ENCODE results near the gene IMMP2L.
"Not testable (repeated sequence)": the region's sequence is repeated elsewhere in the genome, so short reads cannot be mapped to it uniquely, and the experiment has no call there.

Gene IMMP2L

DNA sequence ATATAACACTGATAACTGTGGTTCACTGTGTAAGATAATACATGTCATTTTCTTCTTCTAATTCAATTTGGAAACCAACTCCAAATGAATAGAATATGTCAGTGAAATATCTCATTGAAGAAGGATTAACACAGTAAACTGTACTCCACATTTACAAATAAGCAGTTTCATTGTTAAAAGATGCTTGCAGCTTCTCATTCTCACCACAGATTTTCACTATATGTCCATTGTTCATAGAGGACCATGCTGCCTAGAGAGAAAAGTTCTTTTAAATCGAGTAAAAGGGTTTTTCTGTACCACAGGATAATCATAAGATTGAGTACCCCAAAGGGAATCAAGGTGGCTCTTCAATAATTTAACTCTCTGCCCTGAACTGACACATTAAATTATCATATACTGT is 305.9 kb downstream of the IMMP2L start:
- peak; percentile 54 for DNase-seq

DNA sequence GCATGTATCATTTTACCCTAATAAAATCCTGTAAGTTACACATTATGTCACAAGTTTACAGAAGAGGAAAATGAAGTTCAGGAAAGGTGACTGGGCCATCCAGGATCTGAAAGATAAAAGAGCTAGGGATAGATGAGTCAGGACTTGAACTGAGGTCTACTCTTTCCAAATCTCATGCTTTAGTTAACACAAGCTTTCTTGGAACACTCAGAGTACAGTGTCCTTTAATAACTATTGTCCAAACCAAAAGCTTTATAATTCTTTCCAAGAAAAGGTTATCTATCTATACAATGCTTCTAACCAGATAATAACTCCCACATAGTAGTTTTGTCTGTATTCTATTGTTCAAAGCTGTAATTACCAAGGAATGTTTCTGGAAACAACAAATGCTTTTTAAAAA is 306.7 kb downstream of the IMMP2L start:
- DNase-seq, result peak; percentile 13

DNA sequence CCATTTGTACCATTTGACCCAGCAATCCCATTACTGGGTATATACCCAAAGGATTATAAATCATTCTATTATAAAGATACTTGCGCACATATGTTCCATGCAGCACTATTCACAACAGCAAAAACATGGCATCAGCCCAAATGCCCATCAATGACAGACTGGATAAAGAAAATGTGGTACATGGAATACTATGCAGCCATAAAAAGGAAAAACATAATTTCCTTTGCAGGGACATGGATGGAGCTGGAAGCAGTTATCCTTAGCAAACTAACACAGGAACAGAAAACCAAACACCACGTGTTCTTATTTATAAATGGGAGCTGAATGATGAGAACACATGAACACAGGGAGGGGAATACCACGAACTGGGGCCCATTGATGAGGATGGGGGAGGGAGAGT is 310.9 kb downstream of the IMMP2L start:
- not testable (repeated sequence) for DNase-seq

DNA sequence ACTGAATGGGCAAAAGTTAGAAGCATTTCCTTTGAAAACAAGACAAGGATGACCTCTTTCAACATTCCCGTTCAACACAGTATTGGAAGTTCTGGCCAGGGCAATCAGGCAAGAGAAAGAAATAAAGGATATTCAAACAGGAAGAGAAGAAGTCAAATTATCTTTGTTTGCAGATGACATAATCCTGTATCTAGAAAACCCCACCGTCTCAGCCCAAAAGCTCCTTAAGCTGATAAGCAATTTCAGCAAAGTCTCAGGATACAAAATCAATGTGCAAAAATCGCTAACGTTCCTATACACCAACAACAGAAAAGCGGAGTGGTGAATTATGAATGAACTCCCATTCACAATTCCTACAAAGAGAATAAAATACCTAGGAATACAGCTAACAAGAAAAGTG is 312.5 kb downstream of the IMMP2L start:
- DNase-seq, result not testable (repeated sequence)

DNA sequence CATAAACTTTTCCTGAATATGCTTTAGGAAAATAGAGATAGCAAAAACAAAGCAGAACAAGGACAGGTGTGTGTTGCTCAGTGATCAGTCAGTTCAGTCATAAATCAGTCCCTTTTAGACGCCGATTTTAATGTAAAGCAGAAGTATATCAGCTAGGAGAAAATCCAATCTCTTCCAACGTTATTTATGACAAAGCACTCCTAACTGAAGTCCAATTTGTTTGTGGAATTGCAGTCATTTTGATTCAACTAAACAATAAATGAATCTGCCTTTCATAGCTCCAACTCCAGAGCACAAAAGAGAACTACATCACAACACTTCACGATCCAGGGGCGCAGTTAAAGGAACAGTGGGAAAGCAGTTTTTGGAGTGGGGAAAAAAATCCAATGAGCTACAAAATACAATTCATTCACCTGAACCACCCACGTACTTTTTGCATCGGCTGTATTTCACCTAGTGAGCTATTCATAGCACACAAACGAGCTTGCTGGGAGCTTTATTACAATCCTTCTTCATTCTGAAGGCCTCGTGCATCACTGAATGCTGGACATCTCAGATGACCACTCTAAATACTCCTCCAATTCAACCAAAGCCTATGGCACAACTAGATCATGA is 320.0 kb downstream of the IMMP2L start:
- no peak for DNase-seq

DNA sequence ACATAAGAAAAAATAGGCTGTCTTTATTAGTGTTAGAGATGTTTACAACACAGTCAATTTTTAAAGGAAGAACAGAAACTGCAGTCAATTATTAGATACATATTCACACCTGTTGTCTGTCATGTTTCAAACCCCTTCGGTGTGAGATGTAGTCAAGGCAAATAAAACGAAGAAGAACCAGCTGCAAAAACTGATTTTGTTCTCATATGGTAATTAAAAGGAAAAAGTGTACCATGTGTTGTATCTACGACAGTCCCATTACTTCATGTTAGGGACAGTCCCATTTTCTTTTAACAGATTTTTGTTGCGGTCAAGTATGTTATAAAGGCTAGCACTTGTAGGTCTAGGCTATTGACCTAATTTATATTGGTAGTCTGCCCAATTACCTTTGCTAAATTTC is 321.9 kb downstream of the IMMP2L start:
- DNase-seq, result peak; percentile 20

DNA sequence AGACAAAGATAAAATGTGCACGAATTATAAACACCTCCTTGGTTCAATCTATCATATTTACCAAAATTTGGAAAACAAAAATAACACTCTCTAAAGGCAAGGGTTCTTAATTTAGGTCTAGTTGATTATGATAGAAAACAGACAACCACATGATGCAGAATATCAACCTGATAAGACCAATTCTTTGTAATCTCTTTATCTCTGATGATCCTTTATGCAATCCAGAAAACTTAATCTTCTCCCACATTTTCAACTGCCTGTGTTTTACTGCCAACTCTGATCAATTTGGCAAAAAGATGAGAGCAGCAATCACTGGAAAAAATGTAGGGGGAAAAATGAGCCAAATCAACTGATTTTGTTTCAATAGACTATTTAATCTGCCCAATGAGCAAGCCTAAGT is 322.9 kb downstream of the IMMP2L start:
- DNase-seq, result no peak

DNA sequence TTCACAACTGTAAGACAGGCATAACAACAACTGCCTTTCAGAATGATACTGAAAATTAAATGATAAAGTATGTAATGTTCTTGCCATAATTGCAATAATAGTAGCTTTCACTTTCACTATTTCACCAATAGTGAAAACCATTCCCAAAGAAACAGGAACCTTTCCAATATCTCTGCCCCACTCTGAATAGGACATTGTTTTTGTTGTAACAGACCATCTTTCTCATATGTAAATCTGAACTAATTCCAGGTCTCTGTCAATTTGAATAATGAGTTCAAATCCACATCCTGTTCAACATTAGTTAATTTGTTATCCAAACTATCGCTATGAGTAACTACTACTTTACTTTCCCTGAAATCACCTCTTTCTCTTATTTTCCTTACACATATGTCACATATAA is 323.4 kb downstream of the IMMP2L start:
- no peak for DNase-seq

DNA sequence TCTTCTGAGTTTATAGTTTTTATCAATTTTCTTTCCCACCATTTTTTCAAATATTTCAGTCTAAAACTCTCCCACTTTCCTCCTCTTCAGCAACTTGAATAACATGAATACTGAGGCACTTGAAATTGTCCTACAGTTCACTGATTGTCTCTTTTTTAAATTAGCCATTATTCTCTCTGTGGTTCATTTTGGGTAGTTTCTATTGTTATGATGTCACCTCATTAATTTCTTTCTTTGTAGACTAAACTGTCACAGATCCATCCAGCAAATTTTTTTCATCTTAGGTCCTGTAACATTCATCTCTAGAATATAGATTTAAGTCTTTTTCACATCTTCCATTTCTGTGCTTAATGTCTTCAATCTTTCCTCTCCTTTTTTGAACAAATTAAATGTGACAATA is 326.6 kb downstream of the IMMP2L start:
- DNase-seq, result no peak

DNA sequence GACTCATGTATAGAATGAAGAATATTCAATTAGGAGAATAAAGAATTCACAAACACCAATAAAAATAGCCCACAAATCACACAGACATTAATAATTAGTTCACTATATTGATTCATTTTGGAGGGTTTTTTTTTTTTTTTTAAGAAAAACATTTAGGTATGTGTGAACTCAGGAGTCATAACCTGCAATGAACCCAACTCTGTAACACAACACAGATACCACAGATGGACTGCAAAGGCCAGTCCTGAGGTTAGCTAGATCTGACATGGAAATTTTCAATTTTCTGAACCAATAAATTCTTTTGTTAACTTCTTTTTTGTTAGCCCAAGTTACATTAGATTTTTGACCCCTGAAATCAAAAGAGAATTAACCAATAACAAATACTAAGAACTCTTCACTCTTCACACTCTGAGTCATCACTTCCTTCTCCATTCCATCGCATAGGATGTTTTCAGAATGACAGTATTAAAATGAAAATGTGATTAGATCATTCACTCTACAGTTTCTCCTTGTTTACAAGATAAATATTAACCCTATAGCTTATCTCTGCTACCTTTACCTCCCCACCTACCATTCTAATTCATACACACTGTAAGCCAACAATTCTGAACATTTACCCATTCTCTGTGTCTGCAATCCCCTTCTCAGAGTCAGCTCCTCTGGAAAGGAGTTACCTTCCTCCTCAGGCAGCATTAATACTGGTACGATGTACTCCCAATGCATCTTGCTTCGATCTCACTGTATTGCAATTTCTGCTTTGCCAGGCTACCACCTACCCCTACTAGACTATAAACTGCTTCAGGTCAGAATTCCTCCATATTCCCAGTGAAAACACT is 329.8 kb downstream of the IMMP2L start:
- no peak for DNase-seq

DNA sequence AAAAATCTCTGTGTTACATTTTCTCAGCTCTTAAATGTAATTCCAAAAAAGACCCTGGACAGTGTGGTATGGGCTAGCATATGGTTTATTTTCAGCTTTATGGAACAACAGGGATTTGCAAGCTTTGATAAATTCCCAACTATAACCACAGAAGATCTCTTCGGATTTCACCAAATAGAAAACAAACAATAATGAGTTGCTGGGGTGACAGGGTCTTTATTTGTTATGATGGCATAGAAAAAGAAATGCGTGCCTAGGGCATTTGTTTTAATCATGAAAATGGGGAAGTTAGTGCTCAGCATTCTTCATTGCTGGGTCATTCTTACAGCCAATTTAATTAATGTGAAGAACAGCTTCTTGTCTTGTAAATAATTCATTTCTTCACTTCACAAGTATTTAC is 332.4 kb downstream of the IMMP2L start:
- no peak for DNase-seq

DNA sequence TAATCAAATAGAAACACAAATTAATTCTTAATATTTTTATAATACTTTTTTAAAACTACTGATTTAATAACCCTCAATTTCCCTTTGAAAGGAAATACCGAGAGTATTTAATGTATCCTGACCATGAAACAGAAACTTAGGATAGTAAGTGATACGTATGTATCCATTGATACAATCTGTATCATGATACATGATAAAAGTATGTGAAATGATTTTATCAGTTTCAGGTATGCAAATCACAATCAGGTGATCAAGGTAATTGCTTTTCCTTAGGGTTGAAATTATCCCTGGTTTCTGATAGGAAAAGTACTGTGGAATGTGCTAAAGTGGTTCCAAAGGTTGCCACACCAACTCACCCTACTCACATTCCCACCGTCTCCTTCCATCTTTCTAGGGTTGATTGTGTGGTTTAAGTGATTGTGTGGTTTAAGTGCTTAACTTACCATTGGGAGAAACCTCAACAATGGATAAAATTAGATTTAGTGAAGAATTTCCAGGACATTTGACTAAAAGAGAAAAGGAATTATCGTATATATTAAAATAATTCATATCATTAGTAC is 333.0 kb downstream of the IMMP2L start:
- no peak for DNase-seq

DNA sequence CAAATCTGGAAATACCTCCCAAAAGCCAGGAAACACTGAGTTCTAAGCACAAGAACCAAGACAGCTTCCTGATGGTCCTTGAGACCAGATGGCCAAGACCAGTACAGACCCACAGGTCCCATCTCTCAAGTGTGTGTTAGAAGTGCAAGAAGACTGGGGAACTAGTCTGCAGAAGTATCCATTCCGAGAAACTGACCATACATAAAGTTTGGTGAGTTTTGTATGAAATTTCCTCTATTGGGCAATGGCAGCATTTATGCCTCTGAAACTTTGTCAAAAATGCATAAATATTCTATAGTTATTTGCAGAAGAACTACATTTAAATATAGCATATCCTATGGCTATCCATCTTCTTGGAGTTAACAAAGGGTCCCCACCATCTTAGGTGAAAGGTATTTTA is 333.9 kb downstream of the IMMP2L start:
- DNase-seq, result no peak

DNA sequence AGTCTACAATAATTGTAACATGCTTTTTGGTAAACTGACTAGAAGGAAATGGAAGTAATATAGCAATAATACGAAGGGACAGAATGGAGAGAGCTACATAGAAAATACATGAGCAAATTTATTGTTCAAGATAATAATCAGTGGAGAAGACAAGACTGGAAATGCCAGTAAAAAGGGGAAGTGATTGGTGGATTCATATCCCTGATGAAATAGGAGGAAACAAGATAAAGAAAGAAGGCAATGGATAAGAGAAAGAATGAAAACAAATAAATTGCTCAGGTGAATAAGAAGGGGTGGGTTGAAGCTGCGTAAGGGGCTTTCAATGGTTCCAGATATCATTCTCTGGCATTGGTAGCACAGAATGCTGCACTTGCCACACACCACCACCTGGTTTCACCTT is 335.5 kb downstream of the IMMP2L start:
- DNase-seq, result no peak

DNA sequence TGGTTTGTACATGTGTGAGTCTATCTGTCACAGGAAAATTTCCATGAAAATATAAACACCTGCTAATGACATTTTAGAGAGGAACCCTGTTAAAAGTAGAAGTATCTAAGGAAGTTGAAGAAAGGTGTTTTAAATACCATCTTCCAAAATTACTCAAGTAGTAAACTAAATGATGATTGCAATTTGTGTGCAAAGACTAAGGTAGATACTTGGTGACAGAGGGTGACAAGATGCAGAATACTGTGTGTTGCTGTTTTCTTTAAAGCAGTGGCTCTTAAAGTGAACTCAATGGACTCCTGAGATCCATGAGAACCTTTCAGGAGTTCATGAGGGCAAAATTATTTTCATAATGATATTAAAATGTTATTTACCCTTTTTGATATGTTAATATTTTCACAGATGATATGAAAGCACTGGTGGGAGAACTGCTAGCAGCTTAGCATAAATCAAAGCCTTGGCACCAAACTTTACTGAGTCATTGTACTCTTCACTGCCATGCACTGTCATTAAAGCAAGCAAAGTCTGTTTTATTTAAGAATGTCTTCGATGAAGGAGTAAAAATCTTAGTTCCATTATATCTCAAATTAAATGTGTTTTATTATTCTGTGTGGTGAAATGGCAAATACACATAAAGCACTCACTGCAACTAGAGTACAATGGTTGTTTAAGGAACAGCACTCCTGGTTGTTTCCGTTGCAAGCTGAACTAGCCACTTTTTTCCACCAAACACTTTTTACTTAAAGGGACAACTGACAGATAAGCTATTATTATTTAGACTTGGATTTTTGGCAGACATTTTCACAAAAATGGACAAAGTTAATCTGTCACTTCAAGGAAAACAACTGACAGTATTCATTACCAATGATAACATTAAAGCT is 337.7 kb downstream of the IMMP2L start:
- DNase-seq, result no peak

DNA sequence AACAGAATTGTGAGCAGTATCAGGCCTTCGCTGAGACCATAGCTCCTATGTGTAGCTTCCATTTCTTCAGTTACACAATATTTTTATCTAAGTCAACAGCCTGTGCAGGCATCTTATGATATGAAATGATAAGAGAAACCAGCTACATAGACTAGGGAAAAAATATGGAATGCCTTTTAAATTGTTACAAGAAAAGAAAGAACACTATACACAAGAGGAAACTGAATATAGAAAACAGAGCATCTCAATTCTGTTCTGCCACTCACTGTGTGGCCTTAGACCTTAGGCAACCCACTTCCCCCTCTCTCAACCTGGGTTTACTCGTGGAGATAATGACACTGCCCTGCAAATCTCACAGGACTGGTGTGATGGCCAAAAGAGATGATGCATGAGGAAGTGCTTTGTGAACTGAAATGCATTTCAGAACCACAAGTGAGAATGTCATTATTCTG is 338.5 kb downstream of the IMMP2L start:
- DNase-seq, result no peak

DNA sequence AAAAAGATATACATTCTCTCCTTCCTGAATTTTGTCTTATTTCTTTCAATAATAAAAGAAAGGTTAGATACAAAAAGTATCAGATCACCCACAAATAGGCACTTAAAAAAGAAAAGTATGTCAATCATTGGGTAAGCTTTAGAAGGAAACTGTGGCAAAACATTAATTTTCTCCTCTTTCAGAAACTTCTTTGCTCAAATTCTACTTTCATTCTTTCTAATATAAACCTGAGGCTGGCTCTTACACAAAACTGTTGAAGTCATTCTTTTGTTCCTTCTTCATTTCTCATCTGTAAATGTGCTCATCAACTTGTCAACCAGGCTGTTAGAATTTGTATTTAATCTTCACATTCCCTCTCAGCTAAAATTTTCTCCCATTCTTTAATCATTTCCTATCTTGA is 346.7 kb downstream of the IMMP2L start:
- DNase-seq, result peak; percentile 64

DNA sequence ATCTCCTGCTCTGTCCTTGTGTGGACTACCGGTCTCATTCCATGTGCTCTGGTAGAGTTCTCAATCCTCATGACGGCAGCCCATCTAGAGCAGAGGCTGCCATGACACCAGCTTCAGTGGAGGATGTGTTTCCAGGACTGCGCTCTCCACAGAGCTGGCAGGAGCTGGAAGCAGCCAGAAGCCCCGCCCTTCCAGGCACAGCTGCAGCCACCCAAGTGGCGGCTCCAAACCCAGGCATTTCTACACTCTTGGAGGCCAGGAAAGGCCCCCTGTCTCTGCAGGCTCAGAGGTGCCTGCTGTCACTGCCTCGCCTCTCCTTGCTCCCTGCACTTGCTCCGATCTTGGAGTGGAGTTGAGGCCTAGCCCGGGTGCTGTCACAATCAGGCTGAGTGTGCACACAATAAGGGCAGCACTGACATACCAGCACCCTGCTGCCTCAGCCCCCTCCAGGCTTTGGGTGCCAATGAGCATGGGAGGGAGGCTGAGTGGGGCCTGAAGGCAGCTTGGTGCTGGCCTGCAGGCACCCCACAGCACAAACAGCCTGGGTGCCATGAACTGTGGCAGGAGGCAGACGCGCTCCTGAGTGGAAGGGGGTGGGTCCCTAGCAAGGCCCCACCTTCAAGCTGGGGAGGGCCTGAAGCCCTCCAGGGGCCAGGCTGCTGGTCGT is 349.3 kb downstream of the IMMP2L start:
- DNase-seq, result no peak

DNA sequence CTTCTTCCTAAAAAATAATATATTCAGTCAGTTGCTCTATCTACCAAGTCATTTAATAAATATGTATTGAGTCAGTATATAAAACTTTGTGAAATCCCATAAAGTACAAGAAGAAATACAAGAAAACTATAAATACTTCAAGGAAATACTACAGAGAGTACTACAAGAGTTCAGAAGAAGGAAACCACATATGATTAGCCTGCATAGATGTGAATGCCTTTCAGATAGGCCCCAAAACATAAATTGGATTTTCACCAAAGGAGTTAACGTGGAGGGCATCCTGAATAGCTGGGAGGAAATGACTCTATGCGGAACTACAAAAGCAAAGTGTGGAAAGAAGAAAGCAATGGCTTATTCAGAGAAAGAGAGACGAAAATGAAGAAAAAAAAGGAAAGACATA is 351.3 kb downstream of the IMMP2L start:
- no peak for DNase-seq

DNA sequence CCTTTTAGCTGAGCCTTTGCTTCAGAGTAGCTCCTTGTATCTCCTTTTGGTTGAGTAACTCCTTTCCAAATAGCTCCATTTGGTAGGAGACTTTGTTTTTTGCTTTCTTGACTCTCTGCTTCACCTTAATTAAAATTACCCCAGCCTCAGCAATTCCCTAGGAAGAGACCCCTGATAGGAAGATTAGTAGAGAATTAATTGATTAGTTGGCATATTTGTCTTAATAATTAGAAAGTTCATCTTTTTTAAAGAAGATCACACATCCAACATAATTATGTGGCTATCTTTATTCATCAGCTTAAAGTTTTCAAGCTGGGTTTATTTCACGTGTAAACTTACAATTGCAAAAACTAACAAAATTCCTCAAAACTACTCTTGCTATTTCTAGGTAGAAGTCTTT is 352.2 kb downstream of the IMMP2L start:
- no peak for DNase-seq

DNA sequence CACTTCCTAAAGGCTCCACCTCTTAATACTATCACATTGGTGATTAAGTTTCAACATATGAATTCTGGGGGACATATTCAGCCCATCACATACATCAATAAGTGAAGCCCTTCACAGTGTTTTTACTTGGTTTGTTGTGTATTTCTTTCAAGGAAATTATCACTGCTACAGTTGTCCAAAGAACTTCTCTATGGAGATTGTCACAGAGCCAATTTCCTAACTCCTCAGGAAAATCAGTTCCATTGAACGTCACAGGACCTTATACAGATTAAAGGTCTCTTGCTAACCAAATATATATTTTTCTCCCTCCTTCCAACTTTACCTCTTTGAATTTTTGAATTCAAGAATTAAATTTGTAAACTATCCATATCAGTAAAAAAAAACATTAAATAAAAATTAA is 357.0 kb downstream of the IMMP2L start:
- DNase-seq, result no peak

DNA sequence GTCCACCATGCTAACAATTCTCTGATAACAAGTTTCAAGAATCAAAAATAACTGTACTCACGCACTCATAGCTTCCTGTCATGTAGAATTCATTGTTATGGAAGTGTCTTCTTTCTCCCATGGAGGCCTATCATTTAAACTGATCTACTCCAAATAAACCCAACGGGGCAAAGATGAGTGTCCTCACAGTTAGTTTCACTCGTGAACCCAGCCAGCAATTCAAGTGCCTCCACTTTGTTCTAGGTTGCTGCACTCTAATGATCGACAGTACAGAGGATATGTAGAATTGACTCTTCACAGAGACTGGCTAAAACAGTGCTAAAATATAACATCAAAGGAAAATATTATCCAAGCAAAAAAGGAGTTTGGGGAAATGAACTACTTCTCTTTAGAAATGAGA is 360.0 kb downstream of the IMMP2L start:
- no peak for DNase-seq

DNA sequence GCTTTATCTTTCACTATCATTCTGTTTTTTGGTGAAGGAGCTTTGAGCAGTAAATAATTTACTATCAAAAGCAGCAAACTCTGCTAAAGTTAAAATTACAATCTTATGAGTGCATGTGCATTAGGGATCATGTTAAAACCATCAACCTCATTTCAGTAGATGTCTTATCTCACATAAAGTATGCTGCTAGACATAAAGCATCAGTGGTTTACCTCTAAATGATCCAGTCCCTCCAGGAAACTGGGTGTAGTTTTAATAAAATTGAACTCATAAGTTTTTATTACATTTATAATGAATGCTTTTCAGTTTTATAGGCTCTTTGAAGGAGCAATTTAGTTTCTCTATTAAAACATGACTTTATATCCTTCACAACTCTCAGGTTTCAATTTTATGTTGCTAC is 362.6 kb downstream of the IMMP2L start:
- DNase-seq, result no peak
